Epithelial cell of proximal tubule (primary cell): Measurements from ENCODE around the gene SH3PXD2B. TPM values are rescaled to one million over a fixed set of nuclear protein-coding genes. Genes with fewer than 3 reads are reported as not detected.
"Not testable (repeated sequence)": the region's sequence is repeated elsewhere in the genome, so short reads cannot be mapped to it uniquely, and the experiment has no call there.

Experiments used
- DNase-seq: peaks from one replicate; pipeline ENCODE4 v3.0.0-alpha.2; 2011; ENCODE audit warnings: low read depth
- H3K4me3 ChIP-seq: 2 replicates; pipeline ENCODE4 v1.5.1; 2011; ENCODE audit warnings: low read depth, mild to moderate bottlenecking, low read length
- CTCF ChIP-seq: conservative IDR thresholded peaks from 2 replicates; pipeline ENCODE4 v1.5.1; 2012; ENCODE audit warnings: low read depth, mild to moderate bottlenecking, low read length
- total RNA-seq: library from RNA; depleted of rRNA; stranded (reverse); fragments of >200 nt; gene quantifications from 2 replicates; pipeline ENCODE4 v1.2.3, GENCODE V29; 2015

The SH3PXD2B gene
- total RNA-seq, 1 donor from 2014 or later = 23.7 TPM

- TF ChIP-seq CTCF = no peak
- H3K4me3 ChIP-seq = no peak overlapping the region
- no peak for DNase-seq
These were observed 39.6 kb downstream of the SH3PXD2B start for GRCh38 chr5:172414531-172415361.

- H3K4me3 ChIP-seq = no peak overlapping the region
- TF ChIP-seq CTCF = no peak
- no peak for DNase-seq
These were observed 40.6 kb downstream of the SH3PXD2B start for GRCh38 chr5:172413601-172414171.

GRCh38 chr5:172412724-172413286, 41.5 kb downstream of the SH3PXD2B start:
- no peak for TF ChIP-seq CTCF
- no peak overlapping the region for H3K4me3 ChIP-seq
- DNase-seq = no peak

DNA sequence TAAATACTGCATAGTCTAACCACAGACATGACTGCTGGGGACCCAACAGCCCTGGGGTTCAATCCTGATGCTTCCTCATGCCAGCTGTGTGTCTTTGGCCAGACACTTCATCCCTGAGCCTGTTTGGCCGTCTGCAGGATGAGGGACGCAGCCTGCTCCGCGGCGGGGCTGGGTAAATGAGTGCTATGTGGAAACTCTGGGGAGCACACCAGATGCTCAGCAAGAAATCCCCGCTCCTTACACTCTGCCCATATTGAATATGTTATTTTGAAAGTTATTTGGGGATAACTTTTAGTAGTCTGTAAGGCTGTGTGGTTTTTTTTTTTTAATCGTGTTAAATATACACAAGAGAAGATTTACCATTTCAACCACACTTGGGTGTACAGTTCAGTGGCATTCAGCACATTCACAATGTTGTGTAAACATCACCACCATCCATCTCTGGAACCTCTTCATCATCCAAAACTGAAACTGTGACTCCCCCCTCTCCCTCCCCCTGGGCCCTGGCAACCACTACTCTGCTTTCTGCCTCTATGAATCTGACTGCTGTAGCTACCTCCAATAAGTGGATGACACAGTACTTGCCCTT, 42.7 kb downstream of the SH3PXD2B start:
- H3K4me3 ChIP-seq = no peak overlapping the region
- no peak for DNase-seq
- no peak for TF ChIP-seq CTCF

DNA sequence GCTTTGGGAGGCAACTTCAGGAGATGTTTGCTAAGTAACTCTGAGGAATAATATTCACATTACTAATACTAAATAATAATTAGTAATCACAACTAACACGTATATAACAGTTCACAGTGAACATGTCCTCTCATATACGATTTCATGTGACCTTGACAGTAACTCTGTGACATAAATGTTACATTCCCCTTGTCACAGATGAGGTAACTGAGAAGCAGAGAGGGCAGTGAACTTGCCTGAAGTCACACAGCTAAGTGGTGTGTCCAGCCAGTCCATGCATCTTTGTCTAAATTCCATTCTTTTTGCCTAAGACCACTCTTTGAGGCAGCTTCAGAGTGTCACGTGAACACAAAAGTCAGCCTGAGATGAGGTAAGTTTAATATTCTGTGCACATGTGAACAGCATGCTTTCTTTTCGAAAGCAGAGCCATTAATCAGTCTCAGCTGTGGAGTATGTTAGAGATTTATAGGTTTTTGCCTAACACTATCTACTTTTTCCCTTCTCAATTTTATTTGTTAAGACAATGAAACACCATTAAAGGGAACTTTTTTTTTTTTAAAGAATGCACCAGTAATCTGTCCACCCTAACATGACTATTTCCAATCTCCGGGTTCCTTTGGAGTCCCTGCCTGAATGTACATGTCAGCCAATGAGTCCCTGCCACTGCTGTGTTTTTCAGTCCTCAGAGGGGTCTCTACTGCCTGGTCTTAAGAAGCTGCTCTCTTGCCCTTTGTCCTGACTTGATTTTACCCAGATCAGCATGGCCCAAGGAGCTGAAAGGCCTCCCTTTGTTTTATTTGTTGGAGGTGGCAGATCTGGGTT, 43.5 kb downstream of the SH3PXD2B start:
- no peak for TF ChIP-seq CTCF
- H3K4me3 ChIP-seq = no peak overlapping the region
- DNase-seq = no peak

GRCh38 chr5:172410160-172410559, 44.2 kb downstream of the SH3PXD2B start:
- DNase-seq = no peak
- no peak overlapping the region for H3K4me3 ChIP-seq
- no peak for TF ChIP-seq CTCF

GRCh38 chr5:172409477-172409876, 44.8 kb downstream of the SH3PXD2B start:
- DNase-seq, H3K4me3 ChIP-seq: not testable (repeated sequence)
